Midbrain (tissue), 1 donor: Measurements from ENCODE around the gene ITGA3.

Source experiments
- DNase-seq: peaks from one replicate; lab custom pipeline; 2025; lab: John Stamatoyannopoulos, UW

ITGA3 gene

DNA sequence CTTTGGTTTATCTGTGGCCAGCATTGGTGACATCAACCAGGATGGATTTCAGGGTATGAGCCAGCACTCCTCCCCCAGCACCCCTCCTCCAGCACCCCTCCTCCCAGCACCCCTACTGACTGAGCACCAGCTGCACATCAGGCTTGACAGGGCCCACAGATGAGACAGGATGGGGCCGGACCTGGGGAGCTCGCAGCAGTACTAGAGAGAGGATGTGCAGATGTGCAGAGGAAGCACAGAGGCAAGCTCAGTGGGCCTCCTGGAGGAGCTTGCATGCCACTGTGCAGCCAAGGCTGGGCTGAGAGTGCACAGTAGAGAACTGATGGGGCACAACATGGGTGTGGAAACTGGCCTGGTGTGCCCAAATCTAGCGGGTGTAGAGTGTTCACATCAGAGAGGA, 16.2 kb downstream of the ITGA3 start:
- DNase-seq: no peak

DNA sequence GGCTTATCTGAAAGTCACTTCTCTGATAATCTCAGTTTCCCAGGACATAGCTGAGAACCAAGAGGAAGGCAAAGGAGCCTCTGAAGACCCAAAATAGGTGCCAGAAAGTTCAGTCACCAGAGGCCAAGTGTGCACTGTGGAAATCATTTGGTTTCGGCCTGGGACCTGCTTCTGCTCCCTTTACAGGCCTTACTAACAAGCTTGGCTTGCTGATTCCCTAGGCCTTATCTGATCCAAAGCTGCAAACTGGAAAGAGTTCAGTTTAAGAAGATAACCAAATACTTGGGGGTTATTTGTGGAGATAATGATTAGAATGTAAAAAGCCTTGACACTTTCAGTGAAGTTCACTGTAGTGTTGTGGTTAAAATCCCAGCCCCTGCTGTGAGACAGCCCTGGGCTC, 17.0 kb downstream of the ITGA3 start:
- no peak for DNase-seq

DNA sequence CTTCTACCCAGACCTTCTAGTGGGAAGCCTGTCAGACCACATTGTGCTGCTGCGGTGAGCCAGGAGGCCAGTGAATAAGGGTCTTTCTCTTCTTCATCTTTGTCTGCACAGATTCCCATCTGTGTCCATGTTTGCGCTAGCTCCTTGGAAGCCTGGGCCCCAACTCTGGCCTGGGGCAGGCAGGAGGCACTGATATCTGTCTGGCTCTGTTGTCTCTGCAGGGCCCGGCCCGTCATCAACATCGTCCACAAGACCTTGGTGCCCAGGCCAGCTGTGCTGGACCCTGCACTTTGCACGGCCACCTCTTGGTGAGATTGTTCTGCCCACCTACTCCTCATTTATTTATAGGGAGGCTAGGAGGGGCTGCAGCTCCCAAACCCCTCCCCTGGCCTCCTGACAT, 18.3 kb downstream of the ITGA3 start:
- DNase-seq: no peak

DNA sequence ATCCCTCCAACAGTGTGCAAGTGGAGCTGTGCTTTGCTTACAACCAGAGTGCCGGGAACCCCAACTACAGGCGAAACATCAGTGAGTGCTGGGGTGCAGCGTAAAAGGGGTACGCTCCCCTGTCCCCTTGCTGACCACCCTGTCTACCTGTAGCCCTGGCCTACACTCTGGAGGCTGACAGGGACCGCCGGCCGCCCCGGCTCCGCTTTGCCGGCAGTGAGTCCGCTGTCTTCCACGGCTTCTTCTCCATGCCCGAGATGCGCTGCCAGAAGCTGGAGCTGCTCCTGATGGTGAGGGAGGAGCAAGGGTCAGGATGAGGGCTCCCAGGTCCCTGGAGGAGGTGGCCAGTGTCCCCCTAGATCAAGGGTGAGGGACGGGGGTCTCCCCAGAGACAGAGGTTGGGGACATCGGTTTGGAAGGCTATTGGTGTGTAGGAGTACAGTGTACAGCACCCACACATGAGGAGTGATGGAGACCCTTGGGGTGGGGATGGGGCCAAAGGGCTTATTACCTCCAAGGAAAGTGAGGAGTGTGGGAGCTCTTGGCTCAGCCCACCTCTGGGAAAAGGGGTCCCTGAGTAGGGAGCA, 19.6 kb downstream of the ITGA3 start:
- DNase-seq: no peak

DNA sequence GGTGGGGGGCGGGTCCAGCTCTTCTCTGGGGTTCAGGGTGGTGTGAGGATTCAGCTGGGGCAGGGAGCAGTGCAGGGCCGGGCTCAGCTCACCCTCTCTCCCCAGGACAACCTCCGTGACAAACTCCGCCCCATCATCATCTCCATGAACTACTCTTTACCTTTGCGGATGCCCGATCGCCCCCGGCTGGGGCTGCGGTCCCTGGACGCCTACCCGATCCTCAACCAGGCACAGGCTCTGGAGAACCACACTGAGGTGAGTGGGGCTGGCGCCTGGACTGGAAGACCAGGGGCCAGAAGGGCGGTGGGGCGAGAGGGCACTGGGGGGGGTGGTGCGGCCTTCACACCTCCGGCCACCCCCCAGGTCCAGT, 20.3 kb downstream of the ITGA3 start:
- DNase-seq: no peak

DNA sequence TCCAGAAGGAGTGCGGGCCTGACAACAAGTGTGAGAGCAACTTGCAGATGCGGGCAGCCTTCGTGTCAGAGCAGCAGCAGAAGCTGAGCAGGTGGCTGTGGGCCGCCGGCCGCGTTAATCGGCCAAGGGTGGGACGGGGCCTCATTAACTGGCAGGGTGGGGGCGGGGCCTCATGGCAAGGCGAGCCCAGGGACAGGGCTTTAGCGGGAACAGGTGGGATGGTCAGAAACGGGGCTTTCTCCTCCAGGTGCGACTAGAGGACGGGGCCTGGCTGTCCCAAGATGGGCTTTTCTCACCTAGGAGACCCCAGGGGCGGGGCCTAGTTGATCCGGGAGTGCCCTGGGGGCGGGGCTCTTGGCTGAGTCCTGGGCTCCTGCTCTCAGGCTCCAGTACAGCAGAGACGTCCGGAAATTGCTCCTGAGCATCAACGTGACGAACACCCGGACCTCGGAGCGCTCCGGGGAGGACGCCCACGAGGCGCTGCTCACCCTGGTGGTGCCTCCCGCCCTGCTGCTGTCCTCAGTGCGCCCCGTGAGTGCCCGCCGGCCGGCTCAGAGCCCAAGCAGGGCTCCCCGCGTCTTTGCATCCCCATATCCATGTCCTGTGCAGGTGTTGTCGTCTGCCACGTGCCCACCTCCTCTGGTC, 20.8 kb downstream of the ITGA3 start:
- no peak for DNase-seq

DNA sequence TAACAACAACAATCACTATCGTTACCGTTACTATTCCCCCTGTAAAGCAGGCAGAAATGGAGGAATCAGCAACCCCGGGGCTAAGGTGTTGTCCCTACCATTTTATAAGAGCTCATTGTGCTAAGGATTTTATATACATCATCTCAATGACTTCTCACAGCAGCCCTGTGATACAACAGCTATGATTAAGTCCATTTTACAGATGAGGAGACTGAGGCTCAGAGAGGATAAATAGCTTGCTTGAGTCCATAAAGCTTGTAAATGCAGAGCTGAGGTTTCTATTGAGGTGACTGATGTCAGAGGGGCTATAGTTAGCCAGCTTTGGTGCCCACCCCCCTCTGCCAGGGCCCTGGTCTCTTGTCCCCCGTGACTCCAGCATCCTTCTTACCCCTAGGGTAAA, 22.5 kb downstream of the ITGA3 start:
- no peak for DNase-seq

DNA sequence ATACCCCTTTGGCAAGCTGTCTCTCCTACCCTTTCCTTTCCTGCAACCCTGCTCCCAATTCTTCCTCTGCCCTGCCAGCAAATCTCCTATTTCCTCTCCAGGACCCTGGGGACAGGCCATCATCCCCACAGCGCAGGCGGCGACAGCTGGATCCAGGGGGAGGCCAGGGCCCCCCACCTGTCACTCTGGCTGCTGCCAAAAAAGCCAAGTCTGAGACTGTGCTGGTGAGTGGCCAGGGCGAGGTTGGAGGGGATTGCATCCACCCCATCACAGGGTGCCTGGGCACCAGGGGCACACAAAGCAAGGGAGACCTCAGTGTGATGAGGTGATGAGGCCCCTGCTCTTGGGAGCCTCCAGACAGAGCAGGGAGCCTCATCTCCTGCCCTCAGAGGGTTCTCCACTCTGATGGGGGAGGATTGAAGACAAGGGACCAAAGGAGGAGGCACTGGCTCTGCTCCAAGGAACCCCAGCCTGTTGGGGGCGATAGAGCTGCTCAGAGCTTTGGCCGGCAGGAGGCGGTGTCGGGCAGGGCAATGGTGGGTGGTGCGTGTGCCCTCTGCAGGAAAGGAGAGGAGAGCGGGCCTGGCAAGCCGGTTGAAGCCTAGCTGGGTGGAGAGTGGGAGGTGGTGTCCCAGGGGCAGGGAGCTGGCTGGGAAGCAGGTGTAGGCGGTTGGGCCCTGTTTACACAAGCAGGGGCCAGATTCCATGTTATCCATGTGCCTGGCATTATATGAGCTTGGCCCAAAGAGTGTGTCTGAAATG, 23.6 kb downstream of the ITGA3 start:
- DNase-seq: no peak

DNA sequence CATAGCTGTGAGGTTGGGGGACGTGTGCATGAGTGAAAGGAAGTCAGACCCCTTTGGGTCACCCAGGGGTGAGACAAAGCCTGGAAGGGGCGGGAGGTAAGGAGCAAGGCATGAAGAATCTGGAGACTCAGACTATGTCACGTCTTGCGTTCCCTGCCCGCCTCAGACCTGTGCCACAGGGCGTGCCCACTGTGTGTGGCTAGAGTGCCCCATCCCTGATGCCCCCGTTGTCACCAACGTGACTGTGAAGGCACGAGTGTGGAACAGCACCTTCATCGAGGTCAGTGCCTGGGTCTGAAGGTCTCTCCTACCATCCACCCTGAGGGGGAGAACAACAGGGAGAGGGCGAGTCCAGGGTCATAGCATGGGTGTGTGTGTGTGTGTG, 24.2 kb downstream of the ITGA3 start:
- DNase-seq: no peak

DNA sequence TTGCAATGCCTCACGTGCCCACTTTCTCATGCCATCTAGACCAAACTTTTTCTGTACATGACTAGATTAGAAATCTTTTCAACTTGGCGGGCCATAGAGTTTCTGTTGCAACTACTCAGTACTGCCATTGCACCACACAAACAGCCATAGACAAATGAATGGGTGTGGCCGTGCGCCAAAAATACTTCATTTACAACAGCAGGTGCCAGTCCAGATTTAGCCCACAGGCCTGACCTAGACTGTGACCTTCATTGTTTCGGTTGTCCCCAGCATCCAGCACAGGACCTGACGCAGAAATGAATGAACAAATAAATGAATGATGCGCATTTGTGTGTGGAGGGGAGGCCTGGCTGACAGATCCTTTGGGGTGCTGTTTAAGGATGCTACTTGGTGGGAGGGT, 24.9 kb downstream of the ITGA3 start:
- DNase-seq: no peak

DNA sequence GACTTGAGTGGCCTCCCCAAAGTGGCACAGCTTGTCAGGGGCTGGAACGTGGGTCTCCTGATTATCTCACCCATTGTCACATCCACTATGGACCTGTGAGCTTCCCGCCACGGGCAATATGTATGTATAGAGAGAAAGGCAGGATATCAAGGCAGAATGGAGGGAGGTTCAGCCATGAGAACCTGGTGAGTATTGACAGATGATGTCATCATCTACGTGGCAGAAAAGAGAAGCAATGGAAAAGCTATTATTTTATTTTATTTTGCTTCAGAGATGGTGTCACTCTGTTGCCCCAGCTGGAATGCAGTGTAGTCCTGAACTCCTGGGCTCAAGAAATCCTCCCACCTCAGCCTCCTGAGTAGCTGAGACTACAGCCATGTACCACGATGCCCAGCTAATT, 25.8 kb downstream of the ITGA3 start:
- DNase-seq: no peak

DNA sequence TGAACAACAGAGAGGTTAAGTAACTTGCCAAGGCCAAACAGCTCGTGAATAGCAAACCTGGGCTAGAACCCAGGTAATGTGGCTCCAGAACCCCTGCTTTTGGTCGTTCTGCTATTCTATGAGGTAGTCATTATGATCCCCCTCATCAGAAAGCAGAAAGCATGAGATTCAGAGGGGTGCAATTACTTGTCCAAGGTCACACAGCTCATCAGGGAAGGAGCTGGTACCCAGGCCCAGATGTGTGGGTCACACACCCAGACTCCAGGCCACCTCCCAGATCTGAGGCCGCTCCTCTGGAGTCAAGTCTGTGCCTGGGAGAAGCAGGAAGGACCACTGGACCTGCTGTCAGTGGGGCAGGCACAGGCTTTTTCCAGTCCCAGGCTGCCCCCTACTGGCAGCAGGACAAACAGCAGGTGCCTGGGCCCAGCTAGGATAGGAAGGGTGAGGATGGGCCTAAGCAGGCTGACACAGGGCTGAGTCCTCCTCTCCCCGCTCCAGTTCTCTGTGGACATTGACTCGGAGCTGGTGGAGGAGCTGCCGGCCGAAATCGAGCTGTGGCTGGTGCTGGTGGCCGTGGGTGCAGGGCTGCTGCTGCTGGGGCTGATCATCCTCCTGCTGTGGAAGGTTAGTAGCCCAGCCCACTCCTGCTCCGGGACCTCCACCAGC, 31.5 kb downstream of the ITGA3 start:
- DNase-seq: peak; percentile 30

DNA sequence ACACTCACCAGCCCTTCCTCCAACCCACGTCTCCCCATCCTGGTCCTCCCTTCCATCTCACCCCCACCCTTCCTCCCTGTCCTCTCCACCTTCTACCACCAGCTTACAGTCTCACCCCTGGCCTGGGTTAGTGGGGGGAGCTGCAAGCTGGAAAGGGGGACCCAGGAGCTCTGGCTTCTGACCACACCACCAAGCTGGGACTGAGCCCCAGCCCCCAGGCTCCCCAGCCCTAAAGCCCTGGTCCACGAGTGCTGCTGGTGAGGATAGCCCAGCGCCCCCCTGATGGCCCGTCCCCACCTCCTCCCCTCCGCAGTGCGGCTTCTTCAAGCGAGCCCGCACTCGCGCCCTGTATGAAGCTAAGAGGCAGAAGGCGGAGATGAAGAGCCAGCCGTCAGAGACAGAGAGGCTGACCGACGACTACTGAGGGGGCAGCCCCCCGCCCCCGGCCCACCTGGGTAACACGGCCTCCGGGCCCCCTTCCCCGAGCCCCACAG, 32.0 kb downstream of the ITGA3 start:
- DNase-seq: no peak

DNA sequence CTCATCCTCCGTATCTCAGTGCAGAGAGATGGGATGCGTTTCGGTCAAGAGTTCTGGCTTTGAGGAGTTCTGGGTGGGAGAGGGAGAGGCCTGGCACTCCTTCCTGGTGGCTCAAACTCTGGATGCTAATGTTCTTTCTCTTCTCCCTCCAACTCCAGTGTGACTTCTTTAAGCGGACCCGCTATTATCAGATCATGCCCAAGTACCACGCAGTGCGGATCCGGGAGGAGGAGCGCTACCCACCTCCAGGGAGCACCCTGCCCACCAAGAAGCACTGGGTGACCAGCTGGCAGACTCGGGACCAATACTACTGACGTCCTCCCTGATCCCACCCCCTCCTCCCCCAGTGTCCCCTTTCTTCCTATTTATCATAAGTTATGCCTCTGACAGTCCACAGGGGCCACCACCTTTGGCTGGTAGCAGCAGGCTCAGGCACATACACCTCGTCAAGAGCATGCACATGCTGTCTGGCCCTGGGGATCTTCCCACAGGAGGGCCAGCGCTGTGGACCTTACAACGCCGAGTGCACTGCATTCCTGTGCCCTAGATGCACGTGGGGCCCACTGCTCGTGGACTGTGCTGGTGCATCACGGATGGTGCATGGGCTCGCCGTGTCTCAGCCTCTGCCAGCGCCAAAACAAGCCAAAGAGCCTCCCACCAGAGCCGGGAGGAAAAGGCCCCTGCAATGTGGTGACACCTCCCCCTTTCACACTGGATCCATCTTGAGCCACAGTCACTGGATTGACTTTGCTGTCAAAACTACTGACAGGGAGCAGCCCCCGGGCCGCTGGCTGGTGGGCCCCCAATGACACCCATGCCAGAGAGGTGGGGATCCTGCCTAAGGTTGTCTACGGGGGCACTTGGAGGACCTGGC, 33.3 kb downstream of the ITGA3 start:
- DNase-seq: no peak

DNA sequence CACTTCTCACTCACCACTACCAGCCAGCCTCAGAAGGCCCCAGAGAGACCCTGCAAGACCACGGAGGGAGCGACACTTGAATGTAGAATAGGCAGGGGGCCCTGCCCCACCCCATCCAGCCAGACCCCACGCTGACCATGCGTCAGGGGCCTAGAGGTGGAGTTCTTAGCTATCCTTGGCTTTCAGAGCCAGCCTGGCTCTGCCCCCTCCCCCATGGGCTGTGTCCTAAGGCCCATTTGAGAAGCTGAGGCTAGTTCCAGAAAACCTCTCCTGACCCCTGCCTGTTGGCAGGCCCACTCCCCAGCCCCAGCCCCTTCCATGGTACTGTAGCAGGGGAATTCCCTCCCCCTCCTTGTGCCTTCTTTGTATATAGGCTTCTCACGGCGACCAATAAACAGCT, 34.2 kb downstream of the ITGA3 start:
- DNase-seq: no peak

DNA sequence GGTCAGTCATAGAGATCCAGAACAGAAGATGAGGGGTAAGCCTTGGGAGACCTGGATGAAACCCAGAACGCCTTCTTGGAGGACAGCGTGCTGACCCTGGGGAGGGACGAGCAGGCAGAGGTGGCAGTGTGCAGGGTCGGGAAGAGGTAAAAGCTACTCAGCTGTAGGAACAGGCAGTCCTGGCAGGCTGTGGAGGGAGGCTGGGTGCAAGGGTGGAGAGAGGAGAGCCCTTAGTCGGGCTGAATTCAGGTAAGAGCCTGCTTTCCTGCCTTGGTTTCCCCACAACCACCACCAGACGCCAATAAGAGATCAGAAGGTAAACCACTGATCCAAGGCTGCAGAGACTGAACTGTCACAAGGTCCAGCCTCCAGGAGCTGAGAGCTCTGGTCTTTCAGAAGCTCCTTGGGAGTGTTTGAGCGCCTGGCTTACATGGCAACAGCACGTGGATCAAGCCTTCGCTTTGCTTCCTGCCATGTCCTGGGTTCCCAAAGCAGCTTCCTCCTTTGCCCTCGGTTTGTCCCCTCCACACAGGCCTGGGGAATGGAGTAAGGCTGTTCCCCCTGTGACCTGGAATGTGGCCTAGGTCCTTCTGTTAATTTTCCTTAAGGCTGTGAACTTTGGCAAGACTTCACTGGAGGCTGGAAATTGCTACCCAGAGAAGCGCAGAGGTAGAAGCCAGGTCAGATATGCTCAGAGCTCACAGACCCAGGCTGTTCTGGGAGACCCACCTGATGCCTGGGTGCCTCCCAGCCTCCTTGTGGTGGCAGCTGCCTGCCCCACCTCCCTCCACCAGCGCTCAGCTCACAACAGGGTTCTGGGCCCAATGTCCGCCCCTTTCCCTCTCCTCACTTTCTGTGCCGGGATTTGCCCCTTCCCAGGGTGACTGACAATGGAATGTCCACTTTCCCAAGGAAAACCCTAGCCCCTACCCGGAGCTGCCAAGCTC, 35.3 kb downstream of the ITGA3 start:
- no peak for DNase-seq

DNA sequence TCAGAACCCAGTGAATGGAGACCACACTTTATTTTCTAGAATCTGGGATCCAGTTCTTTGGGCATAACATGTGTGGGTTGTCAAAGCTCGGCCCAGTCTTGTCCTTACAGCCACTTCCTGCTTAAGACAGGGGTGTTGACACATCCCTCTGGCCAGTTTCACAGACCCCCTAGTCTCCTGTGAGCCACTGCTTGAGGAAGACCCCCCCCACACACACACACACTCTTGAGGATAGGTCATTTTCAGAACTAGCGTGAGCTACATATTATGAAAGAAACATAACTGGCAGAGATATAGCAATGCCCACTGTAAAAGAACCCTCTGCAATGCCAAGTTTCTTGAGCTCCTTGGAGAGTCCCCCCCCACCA, 36.0 kb downstream of the ITGA3 start:
- no peak for DNase-seq

DNA sequence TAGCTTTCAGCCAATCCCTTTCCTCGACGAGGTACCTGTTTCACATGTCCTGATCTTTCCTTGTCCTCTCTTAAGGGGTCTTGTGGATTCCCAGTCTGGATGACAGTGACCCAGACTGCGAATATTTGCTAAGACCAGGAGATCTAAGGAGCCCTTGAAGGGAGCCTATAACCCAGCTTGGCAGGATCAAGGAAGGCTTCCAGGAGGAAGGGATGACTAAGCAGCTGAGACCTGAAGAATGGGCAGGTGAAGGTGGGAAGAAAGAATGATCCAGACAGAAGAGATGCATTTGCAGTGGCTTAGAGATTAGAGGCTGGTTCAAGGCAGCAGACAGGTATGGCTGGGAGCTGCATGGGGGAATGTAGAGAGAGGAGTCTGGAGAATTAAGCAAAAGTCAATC, 37.3 kb downstream of the ITGA3 start:
- no peak for DNase-seq

DNA sequence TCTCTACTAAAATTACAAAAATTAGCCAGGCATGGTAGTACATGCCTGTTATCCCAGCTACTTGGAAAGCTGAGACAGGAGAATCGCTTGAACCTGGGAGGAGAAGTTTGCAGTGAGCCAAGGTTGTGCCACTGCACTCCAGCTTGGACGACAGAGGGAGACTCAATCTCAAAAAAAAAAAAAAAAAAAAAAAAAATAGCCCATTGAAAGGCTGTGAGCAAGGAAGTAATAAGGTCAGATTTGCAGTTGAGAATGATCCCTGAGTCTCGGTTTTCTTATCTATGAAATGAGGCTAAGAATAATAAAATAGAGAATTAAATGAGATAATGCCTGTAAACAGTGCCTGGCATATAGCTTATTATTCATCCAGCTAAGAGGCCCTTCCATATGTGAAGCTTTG, 37.9 kb downstream of the ITGA3 start:
- no peak for DNase-seq

DNA sequence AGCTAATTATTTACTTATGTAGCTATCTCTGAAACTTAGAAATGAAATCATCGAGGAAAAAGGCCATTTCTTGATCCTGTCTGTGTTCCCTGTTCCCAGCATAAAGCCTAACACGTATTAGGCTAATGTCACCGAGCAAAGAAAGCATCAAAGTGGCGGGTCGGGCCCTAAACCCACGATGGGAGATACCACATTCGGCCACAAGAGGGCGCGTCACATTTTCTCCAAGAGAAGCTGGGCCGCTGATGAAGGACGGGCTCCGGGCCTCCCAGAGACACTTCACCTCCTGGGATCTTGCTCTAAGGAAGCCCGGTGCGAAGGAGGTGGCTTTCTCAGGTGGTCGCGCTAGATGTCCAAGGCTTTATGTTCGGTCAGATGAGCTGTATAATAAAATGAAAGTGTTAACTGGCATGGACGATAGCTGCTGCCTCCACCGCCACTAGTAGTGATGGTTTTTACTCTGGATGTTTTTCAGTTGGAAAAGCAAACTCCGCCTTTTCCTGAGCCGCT, 38.4 kb downstream of the ITGA3 start:
- peak; percentile 94 for DNase-seq
